H9 (cell line): ENCODE measurements around the gene DOK1. TPM values are rescaled to one million over a fixed set of nuclear protein-coding genes. Genes with fewer than 3 reads are reported as not detected.

Source experiments
- DNase-seq: peaks from one replicate; pipeline ENCODE4 v3.0.0-alpha.2; 2017
- H2AFZ ChIP-seq: one replicate; pipeline ENCODE4 v1.6.1; 2013; ENCODE audit warnings: mild to moderate bottlenecking, low read length, control low read depth, moderate library complexity
- H2AK5ac ChIP-seq: 2 replicates; pipeline ENCODE4 v1.6.1; 2013; ENCODE audit warnings: low read length, control low read depth, mixed read lengths; ENCODE audit not compliant: insufficient read length
- H2BK120ac ChIP-seq: one replicate; pipeline ENCODE4 v1.6.1; 2013; ENCODE audit warnings: low read depth, mild to moderate bottlenecking, low read length, control low read depth, inconsistent platforms; ENCODE audit not compliant: poor library complexity, severe bottlenecking
- H2BK12ac ChIP-seq: 2 replicates; pipeline ENCODE4 v1.6.1; 2013; ENCODE audit warnings: low read length, control low read depth, mixed read lengths, low read depth; ENCODE audit not compliant: insufficient read length
- H2BK15ac ChIP-seq: 2 replicates; pipeline ENCODE4 v1.6.1; 2013; ENCODE audit warnings: low read depth, low read length, control low read depth
- H2BK20ac ChIP-seq: one replicate; pipeline ENCODE4 v1.6.1; 2013; ENCODE audit warnings: low read depth, mild to moderate bottlenecking, low read length, control low read depth, inconsistent platforms; ENCODE audit not compliant: poor library complexity, severe bottlenecking
- H2BK5ac ChIP-seq: 2 replicates; pipeline ENCODE4 v1.6.1; 2013; ENCODE audit warnings: low read length, control low read depth, mixed read lengths; ENCODE audit not compliant: insufficient read length
- H3K14ac ChIP-seq: 2 replicates; pipeline ENCODE4 v1.6.1; 2013; ENCODE audit warnings: low read length, control low read depth; ENCODE audit not compliant: insufficient read depth
- H3K18ac ChIP-seq: 2 replicates; pipeline ENCODE4 v1.6.1; 2013; ENCODE audit warnings: low read depth, mild to moderate bottlenecking, mixed read lengths, low read length, control low read depth; ENCODE audit not compliant: insufficient read length
- H3K23ac ChIP-seq: 2 replicates; pipeline ENCODE4 v1.6.1; 2013; ENCODE audit warnings: low read length, control low read depth, mixed read lengths, low read depth; ENCODE audit not compliant: insufficient read length
- H3K23me2 ChIP-seq: 2 replicates; pipeline ENCODE4 v1.6.1; 2013; ENCODE audit warnings: low read depth, mild to moderate bottlenecking, mixed read lengths, low read length, control low read depth; ENCODE audit not compliant: insufficient read length, poor library complexity, severe bottlenecking
- H3K27ac ChIP-seq: 2 replicates; pipeline ENCODE4 v1.5.1; 2013; ENCODE audit warnings: low read length, control low read depth, mixed read lengths, low read depth; ENCODE audit not compliant: insufficient read length
- H3K27me3 ChIP-seq: 2 replicates; pipeline ENCODE4 v1.6.1; 2013; ENCODE audit warnings: low read length, control low read depth, inconsistent platforms; ENCODE audit not compliant: insufficient read depth
- H3K4ac ChIP-seq: 2 replicates; pipeline ENCODE4 v1.6.1; 2013; ENCODE audit warnings: low read depth, mild to moderate bottlenecking, control low read depth, inconsistent platforms, low read length, moderate library complexity
- H3K4me1 ChIP-seq: 2 replicates; pipeline ENCODE4 v1.6.1; 2013; ENCODE audit warnings: low read length, control low read depth, inconsistent platforms; ENCODE audit not compliant: insufficient read depth
- H3K4me2 ChIP-seq: 2 replicates; pipeline ENCODE4 v1.6.1; 2013; ENCODE audit warnings: low read length, control low read depth, mixed read lengths; ENCODE audit not compliant: insufficient read length, insufficient read depth
- H3K56ac ChIP-seq: 2 replicates; pipeline ENCODE4 v1.6.1; 2013; ENCODE audit warnings: low read depth, mild to moderate bottlenecking, mixed read lengths, low read length, control low read depth; ENCODE audit not compliant: insufficient read length
- H3K79me1 ChIP-seq: 2 replicates; pipeline ENCODE4 v1.6.1; 2013; ENCODE audit warnings: low read depth, mild to moderate bottlenecking, moderate library complexity, low read length, control low read depth, inconsistent platforms; ENCODE audit not compliant: insufficient read depth, poor library complexity, severe bottlenecking
- H3K79me2 ChIP-seq: 2 replicates; pipeline ENCODE4 v1.6.1; 2013; ENCODE audit warnings: low read length, control low read depth, inconsistent platforms; ENCODE audit not compliant: insufficient read depth
- H3K9ac ChIP-seq: 2 replicates; pipeline ENCODE4 v1.6.1; 2013; ENCODE audit warnings: low read length, control low read depth, mixed read lengths; ENCODE audit not compliant: insufficient read length; ENCODE audit errors: extremely low read depth
- H3K9me3 ChIP-seq: one replicate; pipeline ENCODE4 v1.6.1; 2013; ENCODE audit warnings: low read depth, low read length, inconsistent platforms; ENCODE audit not compliant: control insufficient read depth
- H3T11ph ChIP-seq: one replicate; pipeline ENCODE4 v1.6.1; 2013; ENCODE audit warnings: mild to moderate bottlenecking, low read length, control low read depth, inconsistent platforms
- H4K20me1 ChIP-seq: one replicate; pipeline ENCODE4 v1.6.1; 2013; ENCODE audit not compliant: control insufficient read depth, insufficient read length, insufficient read depth
- H4K5ac ChIP-seq: 2 replicates; pipeline ENCODE4 v1.6.1; 2013; ENCODE audit warnings: low read depth, mild to moderate bottlenecking, mixed read lengths, low read length, control low read depth; ENCODE audit not compliant: insufficient read length
- H4K8ac ChIP-seq: replicated peaks from 2 replicates; pipeline ENCODE4 v1.6.1; 2013; ENCODE audit warnings: low read length, control low read depth, mixed read lengths, low read depth; ENCODE audit not compliant: insufficient read length
- H4K91ac ChIP-seq: 2 replicates; pipeline ENCODE4 v1.6.1; 2013; ENCODE audit warnings: low read depth, mild to moderate bottlenecking, moderate library complexity, mixed read lengths, low read length, control low read depth; ENCODE audit not compliant: insufficient read length
- H3K27ac Mint-ChIP-seq, 3 experiments: 2 replicates in 2 of 3; 3 replicates in 1 of 3; pipeline ENCODE4 v1.8.0; 2020 to 2021; ENCODE audit warnings: mixed read lengths in 3 of 3, mild to moderate bottlenecking in 1 of 3, moderate library complexity in 1 of 3
- H3K27me3 Mint-ChIP-seq: 2 replicates; pipeline ENCODE4 v1.8.0; 2021; ENCODE audit warnings: low read depth, mild to moderate bottlenecking, moderate library complexity, mixed read lengths
- H3K36me3 Mint-ChIP-seq, 3 experiments: 2 replicates in 2 of 3; 3 replicates in 1 of 3; pipeline ENCODE4 v1.8.0; 2020 to 2021; ENCODE audit warnings: low read depth in 3 of 3, mixed read lengths in 3 of 3; ENCODE audit not compliant: insufficient read depth in 1 of 3
- H3K4me1 Mint-ChIP-seq, 2 experiments: 2 replicates each; pipeline ENCODE4 v1.8.0; 2020; ENCODE audit warnings: mixed read lengths in 2 of 2
- H3K4me3 Mint-ChIP-seq, 2 experiments: 2 replicates in 1 of 2; 3 replicates in 1 of 2; pipeline ENCODE4 v1.8.0; 2020 to 2021; ENCODE audit warnings: mild to moderate bottlenecking in 2 of 2, mixed read lengths in 2 of 2, moderate library complexity in 1 of 2
- H3K9me3 Mint-ChIP-seq, 2 experiments: 2 replicates in 1 of 2; 3 replicates in 1 of 2; pipeline ENCODE4 v1.8.0; 2020; ENCODE audit warnings: mild to moderate bottlenecking in 2 of 2, mixed read lengths in 2 of 2, moderate library complexity in 1 of 2
- WGBS: extraction: QIAGEN DNeasy Blood & Tissue Kit; methylation state at CpG from one replicate; pipeline ENCODE4 v1.1.7; 2013; ENCODE audit warnings: missing lambda C conversion rate, low lambda C conversion rate, mixed read lengths; ENCODE audit not compliant: insufficient read length; ENCODE audit errors: extremely low coverage; 5-methylcytosine and 5-hydroxymethylcytosine counted together
- total RNA-seq: library from RNA; stranded (reverse); gene quantifications from 2 replicates; pipeline ENCODE4 v1.2.1, GENCODE V29; 2021
- TF ChIP-seq, protein P1 (sequence below): fragments of 200-600 bp; sonication (generic); conservative IDR thresholded peaks from 3 replicates; pipeline ENCODE4 v1.8.0; 2021; ENCODE audit warnings: antibody characterized with exemption, mild to moderate bottlenecking

Gene DOK1
- total RNA-seq, 1 experiment from 2014 or later: 16.0 TPM

DNA sequence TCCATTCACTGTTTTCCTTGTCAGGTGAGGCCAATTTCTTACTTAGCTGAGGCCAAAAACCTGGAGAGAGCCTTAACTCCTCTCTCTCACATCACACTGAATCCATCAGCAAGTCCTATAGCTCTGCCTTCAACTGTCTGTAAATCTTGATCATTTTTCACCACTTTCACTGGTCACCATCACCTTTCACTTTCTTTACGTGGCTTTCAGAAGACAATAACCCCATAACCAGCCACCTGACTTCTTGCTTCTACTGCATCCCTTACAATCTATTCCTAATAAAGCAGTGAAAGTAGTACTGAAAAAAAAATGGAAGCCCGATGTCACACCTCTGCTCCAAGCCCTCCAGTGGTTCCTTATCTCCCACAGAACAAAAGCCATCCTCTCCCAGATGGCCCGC, 8.5 kb upstream of the DOK1 start:
- H3K79me1 ChIP-seq: no peaks in the 10 kb centered on the region
- no peak overlapping the region for H2AK5ac ChIP-seq
- no peak overlapping the region for H3K23ac ChIP-seq
- peaks cover 4% of the 10 kb centered on the region for H3K23me2 ChIP-seq
- Mint-ChIP-seq H3K36me3 (peaks cover 0 to 3% (median 2%) of the 10 kb centered on the region in 3 experiments; a peak in 3 of 7 replicates), H3K27ac (no peak overlapping the region), H3K4me3 (no peak overlapping the region; a peak in 1 of 5 replicates), H3K4me1 (peaks cover 15 to 16% of the 10 kb centered on the region in 2 experiments), H3K27me3 (peaks cover 33% of the 10 kb centered on the region), H3K9me3 (no peaks in the 10 kb centered on the region)
- no peak overlapping the region for H4K5ac ChIP-seq
- H3K4ac ChIP-seq: no peak overlapping the region
- no peak overlapping the region for H4K8ac ChIP-seq
- no peak overlapping the region for H3T11ph ChIP-seq
- H2BK12ac ChIP-seq: no peak overlapping the region
- no peaks in the 10 kb centered on the region for H4K20me1 ChIP-seq
- no peaks in the 10 kb centered on the region; the same call in 1 of the 2 replicates for H3K27me3 ChIP-seq
- no peaks in the 10 kb centered on the region for H3K4me1 ChIP-seq
- 0 out of 2 replicates have a peak, but pooled peaks cover 2% of the 10 kb centered on the region for H3K79me2 ChIP-seq
- no peak overlapping the region for H3K18ac ChIP-seq
- no peak overlapping the region for H2BK20ac ChIP-seq
- H3K4me2 ChIP-seq: no peak overlapping the region
- no peak overlapping the region for H2BK15ac ChIP-seq
- TF ChIP-seq, protein P1, sequence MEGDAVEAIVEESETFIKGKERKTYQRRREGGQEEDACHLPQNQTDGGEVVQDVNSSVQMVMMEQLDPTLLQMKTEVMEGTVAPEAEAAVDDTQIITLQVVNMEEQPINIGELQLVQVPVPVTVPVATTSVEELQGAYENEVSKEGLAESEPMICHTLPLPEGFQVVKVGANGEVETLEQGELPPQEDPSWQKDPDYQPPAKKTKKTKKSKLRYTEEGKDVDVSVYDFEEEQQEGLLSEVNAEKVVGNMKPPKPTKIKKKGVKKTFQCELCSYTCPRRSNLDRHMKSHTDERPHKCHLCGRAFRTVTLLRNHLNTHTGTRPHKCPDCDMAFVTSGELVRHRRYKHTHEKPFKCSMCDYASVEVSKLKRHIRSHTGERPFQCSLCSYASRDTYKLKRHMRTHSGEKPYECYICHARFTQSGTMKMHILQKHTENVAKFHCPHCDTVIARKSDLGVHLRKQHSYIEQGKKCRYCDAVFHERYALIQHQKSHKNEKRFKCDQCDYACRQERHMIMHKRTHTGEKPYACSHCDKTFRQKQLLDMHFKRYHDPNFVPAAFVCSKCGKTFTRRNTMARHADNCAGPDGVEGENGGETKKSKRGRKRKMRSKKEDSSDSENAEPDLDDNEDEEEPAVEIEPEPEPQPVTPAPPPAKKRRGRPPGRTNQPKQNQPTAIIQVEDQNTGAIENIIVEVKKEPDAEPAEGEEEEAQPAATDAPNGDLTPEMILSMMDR: no peak
- no peak overlapping the region for H2BK120ac ChIP-seq
- no peaks in the 10 kb centered on the region for H3K9me3 ChIP-seq
- no peak overlapping the region for H2BK5ac ChIP-seq
- no peak overlapping the region for H3K56ac ChIP-seq
- no peak for DNase-seq
- H3K27ac ChIP-seq: no peak overlapping the region
- H3K14ac ChIP-seq: no peak overlapping the region
- no peak overlapping the region for H3K9ac ChIP-seq
- H2AFZ ChIP-seq: no peak overlapping the region
- no peak overlapping the region for H4K91ac ChIP-seq
- WGBS: no CpG with 5 or more reads among the region's 3 CpGs
